Astrocyte (in vitro differentiated cells and primary cell): ENCODE results near the gene TMPRSS12. TPM values are rescaled to one million over a fixed set of nuclear protein-coding genes. Genes with fewer than 3 reads are reported as not detected.
"Not testable (repeated sequence)": the region's sequence is repeated elsewhere in the genome, so short reads cannot be mapped to it uniquely, and the experiment has no call there.

Source experiments
- DNase-seq: peaks from one replicate; pipeline ENCODE4 v3.0.0-alpha.2; 2010; ENCODE audit warnings: low read depth
- FAIRE-seq: peaks from 2 replicates; lab custom pipeline; 2011; peaks lifted over from hg19 to GRCh38; lab: Jason Lieb, UNC
- H2AFZ ChIP-seq: 2 replicates; pipeline ENCODE4 v1.6.0; 2012; ENCODE audit warnings: low read depth, low read length, inconsistent platforms
- H3K27ac ChIP-seq: 2 replicates; pipeline ENCODE4 v1.5.1; 2011; ENCODE audit warnings: low read depth, low read length, inconsistent platforms
- H3K27me3 ChIP-seq: 2 replicates; pipeline ENCODE4 v1.6.0; 2011; ENCODE audit warnings: low read length, inconsistent platforms; ENCODE audit not compliant: insufficient read depth
- H3K36me3 ChIP-seq: 2 replicates; pipeline ENCODE4 v1.5.1; 2011; ENCODE audit warnings: low read length, inconsistent platforms; ENCODE audit not compliant: insufficient read depth
- H3K4me1 ChIP-seq: 2 replicates; pipeline ENCODE4 v1.5.1; 2011; ENCODE audit warnings: low read length, inconsistent platforms; ENCODE audit not compliant: insufficient read depth
- H3K4me2 ChIP-seq: 2 replicates; pipeline ENCODE4 v1.6.0; 2012; ENCODE audit warnings: low read length, inconsistent platforms
- H3K4me3 ChIP-seq: 2 replicates; pipeline ENCODE4 v1.5.1; 2011; ENCODE audit warnings: low read depth, mild to moderate bottlenecking, low read length, inconsistent platforms; ENCODE audit not compliant: insufficient read depth
- H3K79me2 ChIP-seq: 2 replicates; pipeline ENCODE4 v1.6.0; 2012; ENCODE audit warnings: mild to moderate bottlenecking, low read length, inconsistent platforms; ENCODE audit not compliant: insufficient read depth
- H3K9ac ChIP-seq: 2 replicates; pipeline ENCODE4 v1.6.0; 2012; ENCODE audit warnings: mild to moderate bottlenecking, low read length, inconsistent platforms
- H3K9me3 ChIP-seq: 2 replicates; pipeline ENCODE4 v1.5.1; 2012; ENCODE audit warnings: low read depth, mild to moderate bottlenecking, low read length, inconsistent platforms; ENCODE audit not compliant: insufficient read depth
- H4K20me1 ChIP-seq: 2 replicates; pipeline ENCODE4 v1.6.0; 2012; ENCODE audit warnings: low read length, inconsistent platforms; ENCODE audit not compliant: insufficient read depth
- H3K27ac Mint-ChIP-seq: one replicate; pipeline ENCODE4 v1.8.0; 2021; ENCODE audit warnings: mild to moderate bottlenecking, mixed read lengths; ENCODE audit not compliant: unreplicated experiment
- H3K27me3 Mint-ChIP-seq: one replicate; pipeline ENCODE4 v1.8.0; 2021; ENCODE audit warnings: low read depth, mixed read lengths; ENCODE audit not compliant: unreplicated experiment
- H3K36me3 Mint-ChIP-seq: one replicate; pipeline ENCODE4 v1.8.0; 2021; ENCODE audit warnings: low read depth, mixed read lengths; ENCODE audit not compliant: unreplicated experiment
- H3K4me1 Mint-ChIP-seq: one replicate; pipeline ENCODE4 v1.8.0; 2021; ENCODE audit warnings: low read depth, mixed read lengths; ENCODE audit not compliant: unreplicated experiment
- H3K4me3 Mint-ChIP-seq: one replicate; pipeline ENCODE4 v1.8.0; 2021; ENCODE audit warnings: mild to moderate bottlenecking, moderate library complexity, mixed read lengths; ENCODE audit not compliant: unreplicated experiment
- H3K9me3 Mint-ChIP-seq: one replicate; pipeline ENCODE4 v1.8.0; 2021; ENCODE audit warnings: mild to moderate bottlenecking, mixed read lengths; ENCODE audit not compliant: unreplicated experiment
- CTCF ChIP-seq: IDR thresholded peaks from 2 replicates; pipeline ENCODE4 v1.5.1; 2011; ENCODE audit warnings: low read depth, mild to moderate bottlenecking, inconsistent platforms, low read length, moderate library complexity; ENCODE audit not compliant: insufficient read depth
- EZH2 ChIP-seq: IDR thresholded peaks from 2 replicates; pipeline ENCODE4 v1.6.1; 2012; ENCODE audit warnings: mild to moderate bottlenecking, low read length, inconsistent platforms; ENCODE audit not compliant: insufficient read depth
- total RNA-seq: library from RNA; stranded (reverse); gene quantifications from 2 replicates; pipeline ENCODE4 v1.2.1, GENCODE V29; 2021

Gene TMPRSS12
- total RNA-seq, 1 donor from 2014 or later, result not detected

- Histone ChIP-seq H3K27ac (no peak overlapping the region), H3K9me3 (no peaks in the 10 kb centered on the region), H4K20me1 (no peaks in the 10 kb centered on the region), H3K27me3 (no peaks in the 10 kb centered on the region), H3K4me3 (no peak overlapping the region), H3K36me3 (no peaks in the 10 kb centered on the region), H3K4me2 (no peak overlapping the region), H3K4me1 (no peaks in the 10 kb centered on the region), H3K9ac (no peak overlapping the region), H3K79me2 (no peaks in the 10 kb centered on the region), H2AFZ (no peak overlapping the region)
- Mint-ChIP-seq H3K27me3 (no peaks in the 10 kb centered on the region), H3K9me3 (peaks cover 12% of the 10 kb centered on the region), H3K27ac (no peak overlapping the region), H3K36me3 (no peaks in the 10 kb centered on the region), H3K4me3 (no peak overlapping the region), H3K4me1 (no peaks in the 10 kb centered on the region)
- no peak for TF ChIP-seq CTCF
- no peak for TF ChIP-seq EZH2
- FAIRE-seq (no peak), DNase-seq (no peak)
Observed at GRCh38 chr12:50901685-50902113, 59.0 kb downstream of the TMPRSS12 start.

GRCh38 chr12:50908479-50908878, 65.8 kb downstream of the TMPRSS12 start:
- H3K27me3 Mint-ChIP-seq, H3K36me3 ChIP-seq, H3K4me2 ChIP-seq, H3K27me3 ChIP-seq, H3K27ac Mint-ChIP-seq, H3K9me3 ChIP-seq, H3K4me1 ChIP-seq, H2AFZ ChIP-seq, DNase-seq, H3K4me3 Mint-ChIP-seq, H3K27ac ChIP-seq, H3K9ac ChIP-seq, H3K4me3 ChIP-seq, FAIRE-seq, H3K4me1 Mint-ChIP-seq, H3K36me3 Mint-ChIP-seq, H3K79me2 ChIP-seq, H4K20me1 ChIP-seq: not testable (repeated sequence)
- peaks cover 27% of the 10 kb centered on the region for H3K9me3 Mint-ChIP-seq

DNA sequence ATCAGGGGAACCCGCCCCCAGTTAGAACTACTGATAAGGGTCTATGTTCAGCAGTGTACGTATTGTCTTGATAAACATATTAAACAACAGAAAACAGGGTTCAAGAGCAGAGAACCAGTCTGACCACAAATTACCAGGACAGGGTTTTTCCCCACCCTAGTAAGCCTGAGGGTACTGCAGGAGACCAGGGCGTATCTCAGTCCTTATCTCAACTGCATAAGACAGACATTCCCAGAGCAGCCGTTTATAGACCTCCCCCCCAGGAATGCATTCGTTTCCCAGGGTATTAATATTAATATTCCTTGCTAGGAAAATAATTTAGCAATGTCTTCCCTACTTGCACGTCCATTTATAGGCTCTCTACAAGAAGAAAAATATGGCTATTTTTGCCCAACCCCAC, 69.6 kb downstream of the TMPRSS12 start:
- H3K27ac Mint-ChIP-seq, H3K9ac ChIP-seq, H3K27me3 Mint-ChIP-seq, FAIRE-seq, H3K79me2 ChIP-seq, H3K36me3 ChIP-seq, H3K27ac ChIP-seq, H3K4me1 ChIP-seq, H2AFZ ChIP-seq, H3K27me3 ChIP-seq, H3K4me3 ChIP-seq, H3K4me1 Mint-ChIP-seq, H3K4me3 Mint-ChIP-seq, H4K20me1 ChIP-seq, H3K36me3 Mint-ChIP-seq, DNase-seq, H3K4me2 ChIP-seq: not testable (repeated sequence)
- peaks cover 20% of the 10 kb centered on the region for H3K9me3 ChIP-seq
- peaks cover 41% of the 10 kb centered on the region for H3K9me3 Mint-ChIP-seq

- FAIRE-seq (no peak), DNase-seq (no peak)
- no peak overlapping the region for H3K27ac Mint-ChIP-seq
- no peaks in the 10 kb centered on the region for H3K27me3 Mint-ChIP-seq
- H3K4me1 Mint-ChIP-seq, result no peaks in the 10 kb centered on the region
- no peak for TF ChIP-seq EZH2
- no peak for TF ChIP-seq CTCF
- Histone ChIP-seq H3K79me2 (no peaks in the 10 kb centered on the region), H3K4me1 (no peaks in the 10 kb centered on the region), H3K27ac (no peak overlapping the region), H4K20me1 (no peaks in the 10 kb centered on the region), H3K36me3 (no peaks in the 10 kb centered on the region), H3K9ac (no peak overlapping the region), H3K27me3 (no peaks in the 10 kb centered on the region), H3K9me3 (peaks cover 20% of the 10 kb centered on the region), H3K4me3 (no peak overlapping the region), H2AFZ (no peak overlapping the region), H3K4me2 (no peak overlapping the region)
- H3K36me3 Mint-ChIP-seq, result no peaks in the 10 kb centered on the region
- no peak overlapping the region for H3K4me3 Mint-ChIP-seq
- H3K9me3 Mint-ChIP-seq, result peaks cover 48% of the 10 kb centered on the region
Observed at GRCh38 chr12:50913224-50913623, 70.5 kb downstream of the TMPRSS12 start.
